ACC112 (cell line): ENCODE results near the gene ERICH6.
A peak's percentile ranks its signal among the peaks of the same experiment; 100 is the strongest.
"Not testable (repeated sequence)": the region's sequence is repeated elsewhere in the genome, so short reads cannot be mapped to it uniquely, and the experiment has no call there.

Source experiments
- H2AFZ ChIP-seq: fragments of 200-600 bp; sonication (generic); one replicate; pipeline ENCODE4 v1.6.0; 2017; ENCODE audit warnings: antibody characterized with exemption, low read length; ENCODE audit not compliant: unreplicated experiment
- H3K27ac ChIP-seq: fragments of 200-600 bp; sonication (generic); 2 replicates; pipeline ENCODE4 v1.5.1; 2014; ENCODE audit warnings: low read depth, mild to moderate bottlenecking, antibody characterized with exemption, low read length, moderate library complexity
- H3K27me3 ChIP-seq: fragments of 200-600 bp; sonication (generic); 2 replicates; pipeline ENCODE4 v1.6.1; 2014; ENCODE audit warnings: mild to moderate bottlenecking, antibody characterized with exemption, low read length, moderate library complexity, mixed read lengths; ENCODE audit not compliant: insufficient read depth
- H3K36me3 ChIP-seq: fragments of 200-600 bp; sonication (generic); 2 replicates; pipeline ENCODE4 v1.6.1; 2016; ENCODE audit warnings: mild to moderate bottlenecking, antibody characterized with exemption, low read length, moderate library complexity, mixed read lengths; ENCODE audit not compliant: insufficient read depth
- H3K4me1 ChIP-seq: fragments of 200-600 bp; sonication (generic); one replicate; pipeline ENCODE4 v1.6.1; 2016; ENCODE audit warnings: low read length, mixed read lengths; ENCODE audit not compliant: insufficient read depth, unreplicated experiment, control insufficient read depth
- H3K4me3 ChIP-seq: fragments of 200-600 bp; sonication (generic); 2 replicates; pipeline ENCODE4 v1.5.1; 2014; ENCODE audit warnings: mild to moderate bottlenecking, low read depth, low read length
- H3K79me2 ChIP-seq: fragments of 200-600 bp; sonication (generic); one replicate; pipeline ENCODE4 v1.6.0; 2016; ENCODE audit warnings: low read length; ENCODE audit not compliant: control insufficient read depth, unreplicated experiment, insufficient read depth

Gene ERICH6

DNA sequence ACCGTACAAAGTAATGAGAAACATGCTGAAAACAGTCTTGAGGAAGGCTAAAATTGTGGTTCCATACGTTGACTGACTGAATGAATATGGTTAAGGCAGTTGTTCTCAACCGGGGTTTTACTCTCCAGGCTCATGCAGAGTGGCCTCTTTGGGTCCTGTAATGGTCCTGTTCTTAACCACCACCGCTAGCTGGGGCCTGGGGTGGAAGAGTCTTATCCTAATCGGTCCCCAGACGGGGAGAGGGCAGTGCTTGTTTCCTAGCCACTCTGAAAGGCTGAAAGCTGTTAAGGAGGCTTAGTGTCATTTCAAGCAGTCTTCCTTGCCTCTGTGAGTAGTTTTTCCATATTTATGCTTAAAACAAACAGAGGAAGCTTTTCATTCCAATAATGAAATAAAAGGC, 68.6 kb downstream of the ERICH6 start:
- Histone ChIP-seq H3K79me2 (no peaks in the 10 kb centered on the region), H3K27me3 (no peaks in the 10 kb centered on the region), H3K27ac (no peak overlapping the region), H3K36me3 (peaks cover 6% of the 10 kb centered on the region; the same call in 1 of the 2 replicates), H3K4me1 (peaks cover 4% of the 10 kb centered on the region), H3K4me3 (no peak overlapping the region), H2AFZ (no peak overlapping the region)

DNA sequence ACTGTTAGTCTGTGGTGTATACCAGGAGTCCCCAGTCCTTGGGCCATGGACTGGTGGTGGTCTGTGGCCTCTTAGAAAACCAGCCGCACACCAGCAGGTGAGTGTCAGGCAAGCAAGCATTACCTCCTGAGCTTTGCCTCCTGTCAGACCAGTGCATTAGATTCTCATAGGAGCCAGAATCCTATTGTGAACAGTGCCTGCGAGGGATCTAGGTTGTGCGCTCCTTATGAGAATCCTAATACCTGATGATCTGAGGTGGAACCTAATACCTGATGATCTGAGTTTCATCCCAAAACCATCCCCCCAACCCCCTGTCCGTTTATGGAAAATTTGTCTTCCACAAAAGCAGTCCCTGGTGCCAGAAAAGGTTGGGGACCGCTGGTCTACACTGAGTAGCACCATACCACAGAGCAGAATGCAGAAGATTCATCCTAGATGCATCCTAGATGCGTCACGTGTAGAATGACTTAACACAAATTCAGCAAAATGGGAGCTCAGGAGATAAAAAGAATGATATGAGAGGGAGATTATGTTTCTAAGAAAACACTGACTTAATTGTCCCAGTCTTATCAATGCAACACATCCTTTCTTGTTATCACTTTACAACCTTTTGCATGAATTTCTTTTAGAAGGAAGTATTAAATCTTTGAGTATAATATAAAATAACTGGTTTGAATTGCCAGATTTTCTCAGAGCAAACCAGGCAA, 72.1 kb downstream of the ERICH6 start:
- no peak overlapping the region for H2AFZ ChIP-seq
- no peaks in the 10 kb centered on the region for H3K79me2 ChIP-seq
- H3K36me3 ChIP-seq, result peaks cover 18% of the 10 kb centered on the region
- no peak overlapping the region for H3K4me3 ChIP-seq
- peaks cover 4% of the 10 kb centered on the region for H3K4me1 ChIP-seq
- no peak overlapping the region for H3K27ac ChIP-seq
- H3K27me3 ChIP-seq, result no peaks in the 10 kb centered on the region

DNA sequence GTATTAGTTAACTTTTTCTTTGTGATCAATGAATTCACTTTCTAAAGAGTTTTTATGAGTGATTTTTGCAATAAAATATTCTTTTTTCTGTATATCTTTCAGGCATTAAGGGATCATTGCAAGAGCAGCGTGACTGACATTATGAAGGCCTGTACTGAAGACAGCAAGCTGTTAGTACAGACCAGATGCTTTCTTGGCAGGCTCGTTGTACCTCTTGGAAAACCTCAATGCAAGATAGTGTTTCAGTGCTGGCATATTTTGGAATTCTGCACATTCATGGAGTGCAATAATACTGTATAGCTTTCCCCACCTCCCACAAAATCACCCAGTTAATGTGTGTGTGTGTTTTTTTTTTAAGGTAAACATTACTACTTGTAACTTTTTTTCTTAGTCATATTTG, 76.2 kb downstream of the ERICH6 start:
- Histone ChIP-seq H3K36me3 (peaks cover 35% of the 10 kb centered on the region), H3K4me3 (no peak overlapping the region), H3K27me3 (no peaks in the 10 kb centered on the region), H3K79me2 (peaks cover 3% of the 10 kb centered on the region), H3K27ac (no peak overlapping the region), H2AFZ (no peak overlapping the region), H3K4me1 (peaks cover 15% of the 10 kb centered on the region)

GRCh38 chr3:150626148-150626930, 77.4 kb downstream of the ERICH6 start:
- Histone ChIP-seq H2AFZ (no peak overlapping the region), H3K79me2 (peaks cover 15% of the 10 kb centered on the region), H3K27ac (no peak overlapping the region), H3K4me3 (no peak overlapping the region), H3K36me3 (peaks cover 35% of the 10 kb centered on the region), H3K27me3 (no peaks in the 10 kb centered on the region), H3K4me1 (peaks cover 25% of the 10 kb centered on the region)

DNA sequence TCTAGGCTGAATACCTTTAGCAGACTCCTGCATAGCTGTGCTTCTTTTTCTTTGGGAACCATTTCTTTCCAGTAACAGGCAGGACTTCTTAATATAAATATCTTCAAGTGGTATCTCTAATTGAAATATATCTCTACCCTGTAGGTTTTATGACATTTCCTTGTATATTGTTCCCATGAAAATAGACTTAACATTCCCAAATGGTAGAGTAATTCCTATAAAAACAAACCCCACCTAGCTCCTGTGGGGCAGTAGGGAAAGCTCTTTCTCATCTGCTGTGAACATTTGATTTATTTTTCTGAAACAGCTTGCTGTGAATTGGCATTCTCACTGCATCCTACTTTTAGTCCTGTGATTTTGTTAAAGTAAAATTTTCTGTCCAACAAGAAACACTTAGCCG, 79.8 kb downstream of the ERICH6 start:
- peaks cover 31% of the 10 kb centered on the region for H3K79me2 ChIP-seq
- H3K27ac ChIP-seq, result 0 out of 2 replicates have a peak overlapping the region, but pooled peaks have one; percentile 3
- peaks cover 25% of the 10 kb centered on the region for H3K4me1 ChIP-seq
- no peaks in the 10 kb centered on the region for H3K27me3 ChIP-seq
- peaks cover 29% of the 10 kb centered on the region for H3K36me3 ChIP-seq
- no peak overlapping the region for H3K4me3 ChIP-seq
- H2AFZ ChIP-seq, result no peak overlapping the region

- not testable (repeated sequence) for H2AFZ ChIP-seq, H3K27ac ChIP-seq, H3K27me3 ChIP-seq, H3K4me3 ChIP-seq
- H3K79me2 ChIP-seq, result peaks cover 40% of the 10 kb centered on the region
- H3K36me3 ChIP-seq, result peaks cover 29% of the 10 kb centered on the region
- H3K4me1 ChIP-seq, result peaks cover 25% of the 10 kb centered on the region
These were observed 80.8 kb downstream of the ERICH6 start for GRCh38 chr3:150622955-150623354.

- H3K27me3 ChIP-seq, result no peaks in the 10 kb centered on the region
- no peak overlapping the region for H3K27ac ChIP-seq
- no peak overlapping the region for H3K4me3 ChIP-seq
- H3K79me2 ChIP-seq, result peaks cover 50% of the 10 kb centered on the region
- peaks cover 25% of the 10 kb centered on the region for H3K4me1 ChIP-seq
- H2AFZ ChIP-seq, result no peak overlapping the region
- H3K36me3 ChIP-seq, result peaks cover 8% of the 10 kb centered on the region
These were observed 83.6 kb downstream of the ERICH6 start for GRCh38 chr3:150620002-150620689.

GRCh38 chr3:150613709-150614480, 89.8 kb downstream of the ERICH6 start:
- peaks cover 73% of the 10 kb centered on the region for H3K79me2 ChIP-seq
- H3K27me3 ChIP-seq, result no peaks in the 10 kb centered on the region
- H3K4me3 ChIP-seq, result no peak overlapping the region
- H3K36me3 ChIP-seq, result peaks cover 20% of the 10 kb centered on the region
- H3K27ac ChIP-seq, result no peak overlapping the region
- peaks cover 5% of the 10 kb centered on the region for H3K4me1 ChIP-seq
- H2AFZ ChIP-seq, result no peak overlapping the region

GRCh38 chr3:150613034-150613433, 90.7 kb downstream of the ERICH6 start:
- no peaks in the 10 kb centered on the region for H3K27me3 ChIP-seq
- peaks cover 5% of the 10 kb centered on the region for H3K4me1 ChIP-seq
- H3K27ac ChIP-seq, result no peak overlapping the region
- H2AFZ ChIP-seq, result no peak overlapping the region
- H3K36me3 ChIP-seq, result peaks cover 20% of the 10 kb centered on the region
- H3K79me2 ChIP-seq, result peaks cover 73% of the 10 kb centered on the region
- H3K4me3 ChIP-seq, result no peak overlapping the region

GRCh38 chr3:150612494-150612893, 91.2 kb downstream of the ERICH6 start:
- no peak overlapping the region for H3K27ac ChIP-seq
- peaks cover 76% of the 10 kb centered on the region for H3K79me2 ChIP-seq
- H3K36me3 ChIP-seq, result peaks cover 20% of the 10 kb centered on the region
- no peak overlapping the region for H2AFZ ChIP-seq
- no peak overlapping the region for H3K4me3 ChIP-seq
- peaks cover 5% of the 10 kb centered on the region for H3K4me1 ChIP-seq
- no peaks in the 10 kb centered on the region for H3K27me3 ChIP-seq
